Renal pelvis (tissue), 4 donors: ENCODE data around the gene KCNC2. TPM values are rescaled to one million over a fixed set of nuclear protein-coding genes. Genes with fewer than 3 reads are reported as not detected.
A peak's percentile ranks its signal among the peaks of the same experiment; 100 is the strongest.

Experiments used
- DNase-seq: peaks from one replicate; pipeline ENCODE4 v3.0.0-alpha.2; 2013
- polyA plus RNA-seq, 3 donors: library from polyadenylated mRNA; unstranded; fragments of 120-200 nt; gene quantifications; one replicate each; pipeline ENCODE4 v1.2.1, GENCODE V29; 2013; ENCODE audit not compliant: insufficient read length in 3 of 3

KCNC2 gene
- polyA plus RNA-seq, 3 donors = 0.55 to 0.96 (median 0.56) TPM

GRCh38 chr12:75162845-75163244, 46.8 kb downstream of the KCNC2 start:
- DNase-seq = no peak

GRCh38 chr12:75161488-75161887, 48.2 kb downstream of the KCNC2 start:
- DNase-seq = peak; percentile 22

GRCh38 chr12:75157385-75157784, 52.3 kb downstream of the KCNC2 start:
- DNase-seq = no peak

GRCh38 chr12:75155962-75156361, 53.7 kb downstream of the KCNC2 start:
- no peak for DNase-seq

GRCh38 chr12:75154388-75154787, 55.3 kb downstream of the KCNC2 start:
- DNase-seq = no peak

- DNase-seq = no peak
Observed at GRCh38 chr12:75139196-75139595, 70.4 kb downstream of the KCNC2 start.

GRCh38 chr12:75137896-75138295, 71.7 kb downstream of the KCNC2 start:
- no peak for DNase-seq

GRCh38 chr12:75135026-75135425, 74.6 kb downstream of the KCNC2 start:
- DNase-seq = no peak

GRCh38 chr12:75130811-75131210, 78.8 kb downstream of the KCNC2 start:
- no peak for DNase-seq

- no peak for DNase-seq
Observed at GRCh38 chr12:75129275-75129674, 80.4 kb downstream of the KCNC2 start.

GRCh38 chr12:75121036-75121705, 88.5 kb downstream of the KCNC2 start:
- no peak for DNase-seq

GRCh38 chr12:75120311-75120711, 89.3 kb downstream of the KCNC2 start:
- DNase-seq = peak; percentile 93

GRCh38 chr12:75116646-75117198, 92.9 kb downstream of the KCNC2 start:
- DNase-seq = no peak

GRCh38 chr12:75115748-75116147, 93.9 kb downstream of the KCNC2 start:
- DNase-seq = no peak

- DNase-seq = no peak
Observed at GRCh38 chr12:75103822-75104221, 105.8 kb downstream of the KCNC2 start.

GRCh38 chr12:75101781-75102180, 107.9 kb downstream of the KCNC2 start:
- DNase-seq = no peak

GRCh38 chr12:75099210-75099609, 110.4 kb downstream of the KCNC2 start:
- DNase-seq = no peak

- no peak for DNase-seq
Observed at GRCh38 chr12:75097003-75097402, 112.6 kb downstream of the KCNC2 start.

- no peak for DNase-seq
Observed at GRCh38 chr12:75087654-75088053, 122.0 kb downstream of the KCNC2 start.

GRCh38 chr12:75086091-75087038, 123.3 kb downstream of the KCNC2 start:
- DNase-seq = no peak

GRCh38 chr12:75081305-75081704, 128.3 kb downstream of the KCNC2 start:
- DNase-seq = no peak

- DNase-seq = no peak
Observed at GRCh38 chr12:75080582-75080981, 129.1 kb downstream of the KCNC2 start.

GRCh38 chr12:75065482-75065881, 144.2 kb downstream of the KCNC2 start:
- no peak for DNase-seq
